Stimulated activated CD4-positive, alpha-beta T cell treated with anti-CD3 and anti-CD28 coated beads, TNF-alpha, amount 100 ng/mL, for 48 hours (primary cell): Measurements from ENCODE around the gene COL12A1.

Experiments used
- DNase-seq, 3 donors: peaks; one replicate each; pipeline ENCODE4 v3.0.0-alpha.2; 2020; ENCODE audit warnings: low read depth in 3 of 3

The COL12A1 gene

DNA sequence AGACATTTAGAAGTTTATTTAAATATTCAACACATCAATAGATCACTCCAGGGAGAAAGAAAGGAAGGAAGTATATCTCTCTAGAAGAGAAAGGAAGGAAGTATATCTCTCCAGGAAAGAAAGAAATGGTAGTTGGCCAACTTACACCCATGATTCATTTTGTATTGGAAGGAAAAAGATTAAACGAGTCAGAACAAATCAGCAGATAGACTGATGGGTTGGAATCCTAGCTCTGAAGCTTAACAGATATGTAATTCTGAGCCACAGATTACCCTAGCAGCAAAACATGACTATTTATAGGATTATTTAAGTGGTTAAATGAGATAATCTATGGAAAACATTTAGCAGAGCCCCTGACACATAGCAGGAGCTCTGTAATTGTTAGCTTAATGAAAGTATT lies 27.1 kb downstream of the COL12A1 start:
- no peak for DNase-seq

DNA sequence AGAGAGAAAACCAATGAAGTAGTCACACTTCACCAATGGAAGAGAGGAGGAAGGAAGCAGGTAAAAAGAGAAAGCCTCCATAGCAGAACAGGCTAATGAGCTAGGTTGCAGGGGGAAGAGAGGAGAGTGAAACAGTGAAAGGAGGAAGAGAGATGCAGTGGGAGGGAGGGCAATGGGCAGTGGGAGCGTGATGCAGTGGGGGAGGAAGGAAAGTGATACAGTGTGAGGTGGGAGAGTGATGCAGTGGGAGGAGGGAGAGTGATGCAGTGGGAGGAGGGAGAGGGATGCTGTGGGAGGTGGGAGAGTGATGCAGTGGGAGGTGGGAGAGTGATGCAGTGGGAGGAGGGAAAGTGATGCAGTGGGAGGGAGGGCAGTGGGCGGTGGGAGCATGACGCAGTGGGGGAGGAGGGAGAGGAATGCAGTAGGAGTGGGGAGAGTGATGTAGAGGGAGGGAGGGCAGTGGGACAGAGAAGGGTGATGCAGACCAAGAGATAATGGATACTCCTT lies 29.7 kb downstream of the COL12A1 start:
- DNase-seq, result no peak

DNA sequence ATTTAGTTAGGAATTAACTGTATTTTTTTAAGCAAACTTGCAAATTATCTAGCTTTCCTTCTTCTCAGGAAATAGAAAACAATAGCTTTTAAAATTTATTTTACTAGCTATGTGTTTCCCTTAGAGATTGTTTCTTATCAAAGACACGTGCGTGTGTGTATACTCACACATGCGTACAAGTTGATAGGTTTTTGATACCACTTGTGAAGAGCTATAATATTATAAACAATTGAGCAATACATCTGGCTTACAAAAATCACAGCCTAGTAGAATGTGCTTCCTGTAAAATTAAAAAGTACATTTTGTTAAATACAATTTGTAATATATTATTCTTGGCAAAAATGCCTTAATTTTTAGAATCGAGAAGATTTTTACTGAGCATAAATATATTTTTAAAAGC lies 33.9 kb downstream of the COL12A1 start:
- no peak for DNase-seq

DNA sequence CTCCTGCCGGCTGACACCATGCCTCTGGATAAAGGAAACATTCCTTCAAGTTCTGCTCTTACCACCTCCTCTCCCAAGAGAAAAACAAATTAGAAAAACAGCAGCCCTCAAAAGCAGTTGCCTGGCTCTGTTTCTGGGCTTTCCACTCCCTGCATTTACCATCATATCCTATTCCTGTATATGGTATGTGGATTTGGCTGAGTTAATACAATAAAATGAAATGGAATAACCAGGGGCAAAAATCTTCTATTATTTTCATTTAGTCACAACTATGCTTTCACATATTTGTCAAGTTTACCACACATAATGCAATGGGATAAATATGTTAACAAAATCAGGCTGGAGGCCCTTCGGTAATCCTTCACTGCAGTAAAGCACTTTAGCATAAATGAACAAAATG lies 34.3 kb downstream of the COL12A1 start:
- no peak for DNase-seq

DNA sequence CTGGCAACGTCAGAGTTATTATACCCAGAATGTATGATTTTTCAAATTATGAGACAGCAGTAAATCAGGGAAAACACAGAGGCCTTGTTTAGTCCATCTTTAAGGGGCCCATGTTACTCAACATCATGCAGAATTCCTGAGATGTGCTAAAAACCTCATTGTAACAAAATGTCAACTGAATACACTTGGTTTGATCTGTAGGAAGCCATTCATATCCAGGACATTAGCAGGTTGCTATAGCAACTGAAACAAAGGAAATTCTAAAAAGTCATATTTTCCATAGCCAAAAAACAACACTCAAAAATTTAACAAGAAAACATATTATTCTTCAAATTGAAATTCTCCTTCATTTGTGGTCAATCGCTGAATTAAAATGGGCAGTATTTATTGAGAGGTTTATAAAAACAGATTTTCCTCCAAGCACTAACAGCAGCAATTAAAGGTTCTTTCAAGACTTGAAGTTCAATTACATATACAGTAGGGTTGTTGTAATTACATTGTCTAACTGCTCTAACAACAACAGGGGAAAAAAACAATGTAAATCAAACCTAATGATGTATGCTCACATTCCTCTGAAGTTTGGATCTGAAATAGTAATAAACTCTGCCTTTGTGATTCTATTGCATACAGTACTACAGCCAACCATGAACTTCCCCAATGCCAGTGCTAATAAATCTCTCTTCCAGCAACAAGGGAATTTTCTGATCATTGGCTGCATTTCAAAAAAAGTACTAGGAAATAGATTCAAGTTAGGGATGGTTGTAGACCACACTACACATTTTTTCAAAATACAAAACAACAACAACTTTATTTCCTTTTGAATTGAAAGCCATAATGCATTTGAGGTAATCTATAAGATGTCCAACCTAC lies 34.9 kb downstream of the COL12A1 start:
- DNase-seq, result no peak

DNA sequence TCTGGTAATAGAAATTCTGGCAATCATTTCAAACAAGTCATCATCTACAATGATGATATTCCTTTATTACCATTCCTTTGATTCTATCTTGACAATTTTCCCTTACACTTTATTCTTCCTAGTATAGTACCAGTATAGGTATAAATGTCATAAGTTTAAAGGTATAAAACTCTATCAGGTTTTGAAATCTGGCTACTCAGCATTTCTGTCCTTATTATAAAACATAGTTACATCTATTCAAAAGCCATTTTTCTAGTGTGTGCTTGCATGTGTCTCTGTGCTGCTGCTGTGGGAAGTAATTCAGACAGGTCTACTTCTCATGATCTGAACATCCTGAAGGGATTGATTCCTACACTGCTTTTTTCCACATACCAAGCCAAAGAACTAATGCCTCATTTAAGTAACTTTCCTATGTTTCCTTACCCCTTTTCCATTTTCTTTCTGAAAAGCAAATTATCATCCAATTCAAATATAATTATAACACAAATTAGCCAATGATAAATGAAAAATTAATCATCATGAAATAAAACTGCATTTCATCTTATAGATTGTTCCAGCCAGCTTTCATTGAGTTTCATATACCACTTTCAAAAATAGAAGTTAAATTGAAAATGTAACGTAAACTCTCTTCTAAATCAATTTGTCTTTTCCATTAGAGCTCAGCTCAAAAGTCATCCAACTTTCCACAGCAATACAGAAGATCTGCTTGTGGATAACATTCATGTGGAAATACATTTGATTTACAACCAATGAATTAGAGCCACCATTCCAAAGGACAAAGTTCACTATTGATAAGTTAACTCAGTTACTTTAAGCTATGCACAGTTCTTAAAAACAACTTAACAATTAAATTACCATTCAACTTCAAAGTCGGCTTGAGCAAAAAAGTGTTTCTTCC lies 35.9 kb downstream of the COL12A1 start:
- no peak for DNase-seq

DNA sequence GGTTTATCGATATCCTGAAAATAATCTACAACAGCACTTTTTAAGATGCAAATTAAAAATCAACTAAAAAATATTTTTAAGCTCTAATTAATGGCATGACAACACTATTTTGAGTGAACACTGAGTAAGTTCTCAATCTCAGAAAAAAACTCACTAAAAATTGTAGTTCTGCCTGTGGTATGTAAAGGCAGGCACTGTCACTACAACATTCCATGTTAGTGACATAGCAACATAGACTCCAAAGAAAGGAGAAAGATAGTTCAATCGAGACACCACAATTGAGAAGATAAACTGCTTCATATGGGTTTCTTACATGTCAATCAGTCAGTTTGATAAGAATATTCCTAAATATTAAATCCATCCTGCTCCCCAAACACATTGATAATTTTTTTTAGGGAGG lies 38.0 kb downstream of the COL12A1 start:
- no peak for DNase-seq

DNA sequence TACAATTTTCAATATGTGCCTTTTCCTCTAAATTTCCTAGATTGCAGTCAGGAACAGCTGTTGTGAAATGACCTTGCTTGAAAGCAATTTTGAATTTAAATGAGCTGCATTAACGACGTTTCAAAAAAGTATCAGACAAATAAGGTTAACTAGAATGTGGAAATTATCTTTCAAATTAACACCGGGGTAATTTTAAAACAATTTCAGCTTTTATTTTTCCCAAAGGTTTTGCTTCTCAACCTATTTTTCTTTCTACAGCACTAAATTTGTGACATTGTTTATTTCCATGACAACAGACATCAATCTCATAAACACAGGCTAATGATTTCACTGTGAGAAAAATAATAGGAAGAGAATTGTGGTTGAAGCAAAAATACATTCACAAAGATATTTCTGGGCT lies 38.5 kb downstream of the COL12A1 start:
- no peak for DNase-seq

DNA sequence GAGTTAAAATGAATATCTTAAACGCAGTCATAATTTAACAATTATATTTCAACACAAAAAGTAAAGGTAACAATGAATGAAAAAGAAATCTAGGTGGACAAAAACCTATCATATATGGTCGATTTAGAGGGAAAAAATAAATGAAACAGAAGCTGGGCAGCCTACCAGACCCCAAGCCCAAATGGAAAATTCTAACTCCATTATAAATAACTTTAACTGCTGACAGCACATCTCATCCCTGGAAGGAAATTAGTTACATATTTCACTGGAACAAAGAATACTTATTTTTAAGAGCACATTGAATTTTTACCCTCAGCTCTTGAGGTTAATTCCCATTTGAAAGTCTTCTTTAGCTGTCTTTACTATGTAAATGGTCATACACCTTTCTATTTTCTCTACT lies 39.1 kb downstream of the COL12A1 start:
- no peak for DNase-seq

DNA sequence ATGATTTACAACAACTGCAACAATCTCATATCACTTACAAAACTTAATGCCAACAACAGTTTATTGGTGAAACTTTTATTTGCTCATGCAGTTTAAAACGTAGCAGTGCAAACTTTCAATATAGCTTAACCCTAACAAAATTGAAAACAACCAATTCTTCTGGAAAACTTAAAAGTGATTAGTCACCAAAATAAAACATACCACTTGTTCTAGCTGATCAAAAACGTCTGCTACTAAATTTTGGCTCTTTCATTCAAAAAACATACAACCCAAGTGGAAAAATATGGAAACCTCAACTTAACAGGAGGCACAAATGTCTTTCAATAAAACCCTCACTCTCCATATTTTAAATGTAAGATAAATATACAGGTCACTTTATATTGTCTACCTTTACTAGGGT lies 39.6 kb downstream of the COL12A1 start:
- no peak for DNase-seq

DNA sequence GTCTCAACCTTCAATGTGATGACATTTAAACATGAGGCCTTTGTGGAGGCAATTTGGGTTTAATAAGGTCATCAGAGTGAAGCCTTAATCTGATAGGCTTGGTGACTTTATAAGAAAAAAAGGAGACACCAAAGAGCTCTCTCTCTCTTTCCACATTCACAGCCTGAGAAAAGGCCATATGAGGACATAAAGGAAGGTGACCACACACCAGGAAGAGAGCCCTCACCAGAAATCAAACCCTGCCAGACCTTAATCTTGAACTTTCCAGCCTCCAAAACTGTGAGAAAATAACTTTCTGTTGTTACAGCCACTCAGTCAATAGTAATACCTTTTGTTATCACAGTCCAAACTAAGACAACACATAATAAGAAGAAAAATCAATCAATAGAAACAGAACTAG lies 47.7 kb downstream of the COL12A1 start:
- no peak for DNase-seq

DNA sequence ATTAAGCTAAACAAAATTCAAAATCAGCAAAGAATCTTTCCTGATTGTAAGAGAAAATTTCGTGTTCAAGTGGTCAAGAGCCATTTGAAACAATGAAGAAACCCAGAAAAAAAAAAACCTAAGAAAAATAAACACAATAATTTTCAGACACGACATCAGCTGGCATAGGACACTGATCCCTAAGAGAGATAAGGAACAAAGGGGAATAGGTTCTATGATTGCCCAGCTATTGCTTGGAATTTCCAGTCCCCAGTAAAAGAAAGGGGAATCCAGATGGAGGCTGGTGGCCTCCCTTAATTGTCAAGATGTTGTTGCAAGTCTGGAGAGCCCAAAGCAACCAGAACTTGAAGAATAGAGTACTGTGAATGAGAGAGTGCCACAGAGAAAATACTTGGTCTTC lies 48.5 kb downstream of the COL12A1 start:
- DNase-seq, result no peak

DNA sequence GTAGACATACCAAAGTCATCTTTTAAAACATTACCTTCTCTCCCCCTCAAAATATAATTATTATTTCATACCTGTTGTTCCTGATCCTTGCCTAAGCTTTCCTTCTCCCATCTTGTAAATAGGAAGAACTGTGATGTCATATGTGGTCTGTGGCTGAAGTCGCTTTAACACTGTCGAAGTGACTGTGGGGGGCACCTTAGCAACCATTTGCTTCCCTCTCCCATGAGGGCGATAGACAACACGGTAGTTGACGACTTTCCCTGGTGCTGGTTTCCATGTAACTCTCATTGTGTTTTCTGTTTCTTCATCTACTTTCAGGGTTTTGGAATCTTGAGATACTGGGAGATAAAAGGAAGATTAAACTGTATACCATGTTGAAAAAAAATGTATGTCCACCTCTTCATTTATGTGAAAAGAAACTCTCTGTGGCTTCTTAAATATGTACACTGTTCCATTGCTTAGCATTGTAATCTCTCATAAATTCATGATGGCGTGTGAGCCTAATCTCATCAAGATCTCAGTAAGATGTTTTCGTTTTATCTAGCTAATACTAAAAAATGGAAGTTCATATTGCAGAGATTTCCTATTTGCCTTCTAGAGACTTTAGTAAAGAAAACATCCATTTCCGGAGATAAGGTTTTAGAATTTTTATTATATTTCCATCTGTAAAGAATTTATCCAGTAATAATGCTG lies 49.5 kb downstream of the COL12A1 start:
- DNase-seq, result no peak

DNA sequence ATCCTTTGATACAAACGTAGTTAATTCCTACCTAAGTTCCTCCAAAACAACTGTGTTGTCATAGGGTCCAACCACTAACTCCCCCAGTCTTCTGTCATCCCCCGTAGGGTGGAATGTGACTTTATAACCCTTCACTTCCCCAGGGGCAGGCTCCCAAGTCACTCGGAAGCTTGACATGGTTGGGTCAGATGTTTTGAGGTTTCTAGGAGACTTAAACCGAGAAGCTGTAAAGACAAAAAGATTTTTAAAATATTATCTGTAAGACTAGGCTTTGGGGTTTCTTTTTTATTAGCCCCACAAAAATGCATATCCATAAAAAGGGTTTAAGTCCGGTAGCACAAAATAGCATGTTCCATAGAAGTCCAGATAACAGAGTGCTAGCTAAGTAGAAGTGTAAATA lies 50.2 kb downstream of the COL12A1 start:
- no peak for DNase-seq

DNA sequence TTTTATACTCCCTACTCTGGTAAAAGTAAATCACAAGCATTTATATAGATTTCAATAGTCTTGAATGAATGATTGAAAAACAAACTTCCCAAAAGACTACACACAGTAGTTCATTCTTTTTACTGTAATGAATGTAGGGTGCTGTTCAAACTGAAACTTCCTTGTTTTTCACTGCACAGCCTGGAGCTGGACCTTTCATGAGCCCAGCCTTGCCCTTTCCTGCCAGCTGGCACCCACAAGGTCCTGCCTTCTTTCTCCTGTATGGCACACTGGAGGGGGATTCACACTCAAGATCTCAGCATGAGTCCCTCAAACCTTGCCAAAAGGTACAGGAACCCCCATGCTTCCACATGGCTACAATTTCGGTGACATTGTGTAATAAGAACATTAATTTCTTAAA lies 50.9 kb downstream of the COL12A1 start:
- no peak for DNase-seq

DNA sequence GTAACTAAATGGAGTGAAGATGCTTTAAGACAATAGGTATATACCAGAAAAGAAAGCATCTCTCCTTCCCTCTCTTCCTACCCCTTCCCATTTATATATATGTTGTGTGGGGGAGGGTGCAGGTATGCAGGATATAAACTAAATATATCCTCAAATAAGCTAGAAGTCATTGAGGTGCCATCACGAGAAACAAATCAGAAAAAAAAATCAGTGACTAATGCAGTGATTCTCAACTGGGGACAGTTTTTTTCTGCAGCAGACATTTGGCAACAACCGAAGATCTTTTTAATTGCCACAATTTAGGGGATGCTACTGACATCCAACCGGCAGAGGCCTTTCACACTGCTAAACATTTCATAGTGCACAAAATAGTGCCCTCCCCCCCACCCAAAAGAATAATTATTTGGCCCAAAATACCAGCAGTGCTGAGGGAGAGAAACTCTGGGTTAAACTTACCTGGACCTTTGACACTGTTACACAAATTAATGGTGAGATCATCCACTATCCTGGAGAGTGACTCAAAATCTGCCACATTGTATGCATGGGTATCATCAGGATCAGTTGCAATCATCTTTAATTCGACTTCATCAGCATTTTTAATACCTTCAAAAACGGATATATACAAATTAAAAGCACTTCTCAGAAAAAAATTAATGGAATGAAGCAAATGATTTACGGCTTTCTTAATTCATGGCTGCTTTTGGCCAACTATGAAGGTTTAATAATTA lies 55.0 kb downstream of the COL12A1 start:
- DNase-seq, result no peak

DNA sequence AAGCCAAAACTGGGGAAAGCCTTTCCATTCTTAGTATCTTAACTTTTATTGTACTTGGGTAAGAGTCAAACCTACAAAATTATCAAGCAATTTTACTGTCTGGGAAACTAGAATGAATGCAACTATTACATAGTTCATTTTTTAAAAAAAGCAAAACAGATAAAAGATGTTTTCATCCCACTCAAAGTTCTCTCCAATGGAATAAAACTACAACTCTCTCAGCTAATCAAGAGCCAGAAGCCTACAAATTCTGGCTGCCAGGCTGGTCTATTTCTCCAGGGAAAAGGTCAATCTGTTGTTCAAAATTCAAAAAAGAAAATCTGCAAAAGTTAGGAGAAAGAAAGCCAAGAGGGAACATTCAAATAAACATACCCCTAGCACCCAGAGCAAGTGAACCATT lies 56.2 kb downstream of the COL12A1 start:
- DNase-seq, result no peak

DNA sequence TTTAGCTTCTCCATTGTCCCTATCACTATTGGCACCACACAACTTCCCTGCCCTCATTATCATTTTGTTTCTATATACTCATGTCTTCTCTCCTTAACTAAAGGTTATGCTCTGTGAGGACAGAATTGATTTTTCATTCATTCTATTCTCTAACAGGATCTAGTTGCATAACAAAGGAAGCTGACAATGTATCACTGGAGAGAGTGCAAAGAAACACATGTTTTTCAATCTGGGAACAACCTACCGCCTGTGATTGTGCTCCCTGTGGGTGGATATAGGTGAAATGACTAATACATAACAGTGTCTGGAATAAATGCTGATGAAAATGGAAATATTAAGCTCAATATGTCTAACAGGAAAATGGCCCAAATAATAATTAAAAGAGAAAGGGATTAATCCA lies 56.6 kb downstream of the COL12A1 start:
- no peak for DNase-seq

DNA sequence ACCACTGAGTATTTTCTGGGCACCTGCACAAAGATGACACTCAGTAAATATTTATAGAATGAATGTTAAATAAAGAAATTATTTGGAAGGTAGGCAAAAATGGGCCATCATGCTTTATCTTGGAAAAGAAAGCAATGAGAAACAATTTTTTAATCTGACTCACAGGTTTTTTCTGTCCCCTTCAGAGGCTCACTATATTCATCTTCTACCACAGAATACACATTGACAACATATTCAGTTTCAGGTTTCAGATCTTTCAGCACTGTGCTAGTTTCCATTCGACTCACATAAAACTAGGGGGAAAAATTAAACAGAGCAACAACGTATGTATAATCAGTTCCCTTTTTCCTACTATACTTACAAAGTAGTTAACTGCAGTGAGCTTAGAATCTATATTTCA lies 58.3 kb downstream of the COL12A1 start:
- no peak for DNase-seq

DNA sequence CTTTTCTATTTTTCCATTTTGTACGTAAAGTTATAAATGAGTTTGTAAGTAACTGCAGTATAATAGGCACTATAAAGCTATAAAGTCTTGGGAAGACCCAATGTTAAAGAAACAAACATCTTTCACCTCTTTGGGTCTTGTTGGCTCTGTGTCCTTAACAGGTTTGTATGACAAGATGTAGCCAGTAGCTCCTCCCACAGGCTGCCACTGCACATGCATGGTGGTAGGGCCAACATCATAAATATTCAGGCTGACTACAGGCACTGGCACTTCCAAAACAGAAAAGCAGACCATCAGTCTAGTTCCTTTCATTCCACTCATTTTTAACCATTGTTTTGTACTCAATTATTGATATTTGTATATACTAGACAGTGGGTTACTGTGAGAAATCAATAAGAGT lies 59.9 kb downstream of the COL12A1 start:
- DNase-seq, result no peak

DNA sequence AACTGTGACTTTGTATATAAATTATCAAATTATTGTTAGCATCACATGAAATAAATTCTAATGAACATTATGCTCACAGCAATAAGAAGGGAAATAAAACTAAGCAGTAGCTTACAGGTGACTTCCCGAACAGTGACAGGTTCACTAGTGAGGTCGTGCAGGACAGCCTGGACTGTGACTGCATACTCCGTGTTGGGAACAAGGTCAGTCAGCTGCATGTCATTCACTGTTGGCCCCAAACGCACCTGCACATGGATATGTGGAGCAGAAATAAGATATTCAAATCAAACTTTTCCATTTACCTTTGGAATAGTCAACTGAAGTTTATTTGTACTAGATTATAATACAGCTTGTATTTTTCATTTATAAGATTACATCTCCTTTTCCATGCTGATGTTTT lies 60.6 kb downstream of the COL12A1 start:
- no peak for DNase-seq

DNA sequence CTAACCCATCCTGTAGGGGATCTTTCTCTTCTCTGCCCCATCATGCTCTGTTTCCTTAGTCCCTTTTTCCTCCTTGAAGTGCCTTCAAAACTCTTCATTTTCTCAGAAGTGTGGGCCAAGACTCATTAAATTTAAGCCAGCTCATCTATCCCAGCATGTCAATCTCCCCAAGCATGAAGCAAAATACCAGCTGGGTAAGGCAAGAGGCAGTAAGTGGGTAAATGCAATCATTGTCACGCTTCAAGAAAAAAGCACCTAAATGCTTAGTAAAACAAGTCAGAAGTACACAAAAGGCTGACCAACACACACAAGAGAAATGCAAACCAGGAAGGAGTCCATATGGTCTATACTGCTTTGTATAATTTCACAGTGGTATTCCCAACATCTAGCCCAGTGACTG lies 61.5 kb downstream of the COL12A1 start:
- no peak for DNase-seq
